Endothelial cell of umbilical vein (primary cell): ENCODE results near the gene ZNF516. TPM values are rescaled to one million over a fixed set of nuclear protein-coding genes. Genes with fewer than 3 reads are reported as not detected.

Experiments
- BruUV-seq: library from RNA; stranded (reverse); fragments of 400-500 nt; replicated peaks from 2 replicates; lab custom pipeline; 2021; lab: Mats Ljungman, UMichigan
- CTCF ChIA-PET: fragments of 300-600, 350-600 bp; sonication (Branson Sonifier 250); formaldehyde crosslinking; loops from one replicate; lab custom pipeline; 2021; ENCODE audit warnings: antibody characterized with exemption, inconsistent platforms; lab: Charles Lee
- POLR2A ChIA-PET: fragments of 300-600, 350-600 bp; sonication (Branson Sonifier 250); formaldehyde crosslinking; loops from one replicate; lab custom pipeline; 2021; ENCODE audit warnings: antibody characterized with exemption, inconsistent platforms; lab: Charles Lee
- DNase-seq: peaks from one replicate; pipeline ENCODE4 v3.0.0-alpha.2; 2011; ENCODE audit warnings: low read depth, low spot score
- FAIRE-seq: peaks from 2 replicates; lab custom pipeline; 2011; peaks lifted over from hg19 to GRCh38; lab: Jason Lieb, UNC
- H2AFZ ChIP-seq: 2 replicates; pipeline ENCODE4 v1.6.0; 2012; ENCODE audit warnings: low read depth, low read length, control low read depth, inconsistent platforms
- H3K27ac ChIP-seq: 2 replicates; pipeline ENCODE4 v1.5.1; 2011; ENCODE audit warnings: low read depth, mild to moderate bottlenecking, control low read depth, low read length, moderate library complexity; ENCODE audit not compliant: insufficient read depth
- H3K27me3 ChIP-seq, 2 experiments: 2 replicates each; pipeline versions ENCODE4 v1.6.0 to v1.6.1; 2011; ENCODE audit warnings: low read length in 2 of 2, mixed read lengths in 1 of 2; ENCODE audit not compliant: control insufficient read depth in 2 of 2, insufficient read depth in 2 of 2
- H3K36me3 ChIP-seq, 2 experiments: 2 replicates in 1 of 2; 3 replicates in 1 of 2; pipeline ENCODE4 v1.5.1; 2011; ENCODE audit warnings: low read length in 2 of 2, mild to moderate bottlenecking in 1 of 2, moderate library complexity in 1 of 2; ENCODE audit not compliant: control insufficient read depth in 2 of 2, insufficient read depth in 2 of 2; ENCODE audit errors: extremely low read depth in 1 of 2
- H3K4me1 ChIP-seq: 3 replicates; pipeline ENCODE4 v1.5.1; 2011; ENCODE audit warnings: mild to moderate bottlenecking, low read length; ENCODE audit not compliant: control insufficient read depth, insufficient read depth; ENCODE audit errors: extremely low read depth
- H3K4me2 ChIP-seq: 2 replicates; pipeline ENCODE4 v1.6.1; 2011; ENCODE audit warnings: low read length, control low read depth, mixed read lengths; ENCODE audit not compliant: insufficient read depth
- H3K4me3 ChIP-seq, 3 experiments: fragments of 200-600 bp in 1 of 3; sonication (generic), shearing (Covaris generic) in 1 of 3; replicated peaks in 1 of 3; 2 replicates each; pipeline ENCODE4 v1.5.1; 2011 to 2016; ENCODE audit warnings: control low read depth in 3 of 3, low read length in 3 of 3, mild to moderate bottlenecking in 2 of 3, inconsistent platforms in 1 of 3, low read depth in 1 of 3, moderate library complexity in 1 of 3; ENCODE audit not compliant: insufficient read depth in 1 of 3
- H3K79me2 ChIP-seq: 2 replicates; pipeline ENCODE4 v1.6.0; 2012; ENCODE audit warnings: low read length, inconsistent platforms; ENCODE audit not compliant: control insufficient read depth, insufficient read depth
- H3K9ac ChIP-seq: replicated peaks from 2 replicates; pipeline ENCODE3; 2011; ENCODE audit warnings: low read length, control low read depth; ENCODE audit not compliant: insufficient read depth; ENCODE audit errors: extremely low read depth
- H3K9me1 ChIP-seq: replicated peaks from 3 replicates; pipeline ENCODE4 v1.6.0; 2011; ENCODE audit warnings: mild to moderate bottlenecking, low read length; ENCODE audit not compliant: control insufficient read depth, insufficient read depth; ENCODE audit errors: extremely low read depth
- H3K9me3 ChIP-seq: replicated peaks from 2 replicates; pipeline ENCODE4 v1.5.1; 2012; ENCODE audit warnings: low read length, inconsistent platforms; ENCODE audit not compliant: control insufficient read depth, insufficient read depth
- H4K20me1 ChIP-seq: replicated peaks from 2 replicates; pipeline ENCODE3; 2011; ENCODE audit warnings: mild to moderate bottlenecking, low read length; ENCODE audit not compliant: control insufficient read depth, insufficient read depth; ENCODE audit errors: extremely low read depth
- EZH2 ChIP-seq: IDR thresholded peaks from 2 replicates; pipeline ENCODE4 v1.6.1; 2012; ENCODE audit warnings: borderline replicate concordance, low read depth, mild to moderate bottlenecking, moderate library complexity, low read length, inconsistent platforms; ENCODE audit not compliant: severe bottlenecking
- FOS ChIP-seq: IDR thresholded peaks from 2 replicates; pipeline ENCODE4 v1.6.1; 2011; ENCODE audit warnings: mild to moderate bottlenecking, low read length, moderate library complexity, borderline replicate concordance; ENCODE audit not compliant: insufficient read depth
- GATA2 ChIP-seq: IDR thresholded peaks from 2 replicates; pipeline ENCODE4 v1.7.0; 2011; ENCODE audit warnings: low read depth, mild to moderate bottlenecking, moderate library complexity, mixed read lengths, low read length; ENCODE audit not compliant: insufficient read length, insufficient read depth
- JUN ChIP-seq: IDR thresholded peaks from 2 replicates; pipeline ENCODE4 v1.6.1; 2011; ENCODE audit warnings: borderline replicate concordance, low read depth; ENCODE audit not compliant: insufficient read length, insufficient read depth
- MYC ChIP-seq: IDR thresholded peaks from one replicate; pipeline ENCODE4 v1.6.1; 2011; ENCODE audit warnings: mild to moderate bottlenecking, low read depth, low read length
- POLR2A ChIP-seq: IDR thresholded peaks from 2 replicates; pipeline ENCODE4 v1.6.1; 2012; ENCODE audit warnings: low read depth, mild to moderate bottlenecking, control low read depth, low read length
- POLR2AphosphoS5 ChIP-seq: IDR thresholded peaks from 2 replicates; pipeline ENCODE4 v1.6.1; 2012; ENCODE audit warnings: low read depth, mild to moderate bottlenecking, control low read depth, low read length, moderate library complexity; ENCODE audit not compliant: insufficient read depth
- dilution Hi-C: fragments of 300-500 bp; cut with MboI; formaldehyde crosslinking; loops from one replicate; pipeline ENCODE4 v1.15.0; 2019; ENCODE audit warnings: low sequenced_read_pairs; ENCODE audit not compliant: extremely low pct_ligation_motif_present
- intact Hi-C: fragments of 100-400 bp; cut with micrococcal nuclease; formaldehyde crosslinking; loops from one replicate; pipeline ENCODE4 v1.10.0; 2022
- polyA plus RNA-seq, 4 experiments: library from polyadenylated mRNA; depleted of rRNA in 3 of 4; stranded (reverse) in 3 of 4; unstranded in 1 of 4; fragments of >200 nt; gene quantifications; 2 replicates each; pipeline versions ENCODE4 v1.2.1 to v1.2.3, GENCODE V29; 2011 to 2012; ENCODE audit warnings: missing spikeins in 1 of 4
- total RNA-seq: library from RNA; stranded (reverse); gene quantifications from 2 replicates; pipeline ENCODE4 v1.2.3, GENCODE V29; 2021
- TF ChIP-seq, protein P1 (sequence below), 2 donors: IDR thresholded peaks; 1 replicate in 1 of 2; 2 replicates in 1 of 2; pipeline ENCODE4 v1.5.1; 2011; ENCODE audit warnings: low read length in 2 of 2, mild to moderate bottlenecking in 2 of 2, moderate library complexity in 2 of 2, control low read depth in 1 of 2, inconsistent platforms in 1 of 2, low read depth in 1 of 2; ENCODE audit not compliant: insufficient read depth in 1 of 2; ENCODE audit errors: extremely low read depth in 1 of 2
- TF ChIP-seq, protein P2 (sequence below): IDR thresholded peaks from 2 replicates; pipeline ENCODE4 v1.6.1; 2011; ENCODE audit not compliant: insufficient read depth, insufficient read length

ZNF516 gene
- total and polyA plus RNA-seq, 2 donors (not counting 3 experiments of a cell fraction or from before 2014, with no cell fraction given), result 3.6 to 19.1 TPM

DNA sequence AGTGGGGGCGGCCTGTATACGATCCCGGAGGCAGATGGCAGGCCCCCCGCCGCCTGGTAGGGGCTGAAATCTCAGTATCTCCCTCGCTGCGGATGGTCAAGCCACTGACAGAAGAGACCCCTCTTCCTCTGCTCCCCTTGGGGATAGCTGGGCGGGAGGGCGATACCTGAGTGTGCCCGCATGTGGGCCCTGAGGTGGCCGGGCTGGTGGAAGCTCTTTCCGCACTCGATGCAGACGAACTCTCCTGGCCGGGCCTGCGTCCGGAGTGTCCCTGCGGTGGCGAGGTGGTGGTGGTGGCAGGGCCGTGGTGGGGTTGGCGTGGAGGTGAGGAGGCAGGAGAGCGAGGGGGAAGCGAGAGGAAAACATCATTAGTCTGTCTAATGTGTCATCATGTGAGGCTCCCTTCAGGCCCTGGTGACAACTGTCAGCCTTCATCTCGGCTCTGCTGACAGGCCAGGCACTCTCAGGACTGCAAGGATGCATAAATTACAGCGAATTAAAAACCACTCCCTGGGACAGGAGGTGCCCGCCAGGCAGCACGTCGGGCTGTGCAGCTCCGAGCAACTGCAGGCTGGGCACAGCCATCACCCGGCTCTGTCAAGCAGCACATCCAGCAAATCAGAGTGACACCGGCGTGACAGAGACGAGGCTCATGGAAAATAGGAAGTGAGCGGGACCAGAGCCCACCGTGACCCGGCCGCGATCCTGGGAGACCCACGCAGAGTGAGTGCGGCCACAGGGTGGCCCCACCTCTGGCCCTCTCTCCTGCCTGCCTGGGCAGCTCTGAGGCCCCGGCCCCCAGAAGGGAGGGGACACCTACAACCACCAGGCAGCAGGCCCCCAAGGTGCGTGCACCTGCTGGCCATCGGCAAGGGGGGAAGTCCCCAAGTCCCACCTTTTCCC lies 123.5 kb downstream of the ZNF516 start:
- DNase-seq (no peak), FAIRE-seq (no peak)
- POLR2A ChIA-PET, result no interaction called here
- Histone ChIP-seq H3K9me3 (no peaks in the 10 kb centered on the region), H3K27ac (no peak overlapping the region), H4K20me1 (no peaks in the 10 kb centered on the region), H3K4me1 (no peaks in the 10 kb centered on the region), H3K9ac (no peak overlapping the region), H3K79me2 (no peaks in the 10 kb centered on the region), H3K27me3 (no peaks in the 10 kb centered on the region), H2AFZ (no peak overlapping the region), H3K9me1 (no peaks in the 10 kb centered on the region), H3K4me2 (no peak overlapping the region), H3K36me3 (no peaks in the 10 kb centered on the region), H3K4me3 (no peak overlapping the region)
- CTCF ChIA-PET, result no interaction called here
- TF ChIP-seq JUN (no peak), MYC (no peak), EZH2 (no peak), POLR2AphosphoS5 (no peak), FOS (no peak), GATA2 (no peak), POLR2A (no peak)
- TF ChIP-seq, protein P1, sequence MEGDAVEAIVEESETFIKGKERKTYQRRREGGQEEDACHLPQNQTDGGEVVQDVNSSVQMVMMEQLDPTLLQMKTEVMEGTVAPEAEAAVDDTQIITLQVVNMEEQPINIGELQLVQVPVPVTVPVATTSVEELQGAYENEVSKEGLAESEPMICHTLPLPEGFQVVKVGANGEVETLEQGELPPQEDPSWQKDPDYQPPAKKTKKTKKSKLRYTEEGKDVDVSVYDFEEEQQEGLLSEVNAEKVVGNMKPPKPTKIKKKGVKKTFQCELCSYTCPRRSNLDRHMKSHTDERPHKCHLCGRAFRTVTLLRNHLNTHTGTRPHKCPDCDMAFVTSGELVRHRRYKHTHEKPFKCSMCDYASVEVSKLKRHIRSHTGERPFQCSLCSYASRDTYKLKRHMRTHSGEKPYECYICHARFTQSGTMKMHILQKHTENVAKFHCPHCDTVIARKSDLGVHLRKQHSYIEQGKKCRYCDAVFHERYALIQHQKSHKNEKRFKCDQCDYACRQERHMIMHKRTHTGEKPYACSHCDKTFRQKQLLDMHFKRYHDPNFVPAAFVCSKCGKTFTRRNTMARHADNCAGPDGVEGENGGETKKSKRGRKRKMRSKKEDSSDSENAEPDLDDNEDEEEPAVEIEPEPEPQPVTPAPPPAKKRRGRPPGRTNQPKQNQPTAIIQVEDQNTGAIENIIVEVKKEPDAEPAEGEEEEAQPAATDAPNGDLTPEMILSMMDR (IDR thresholded peaks at IDR 0.05; ENCODE audit: extremely low read depth in 1 of 2, insufficient read depth in 1 of 2, low read depth in 1 of 2, low read length in 2 of 2), result no peak
- TF ChIP-seq, protein P2, sequence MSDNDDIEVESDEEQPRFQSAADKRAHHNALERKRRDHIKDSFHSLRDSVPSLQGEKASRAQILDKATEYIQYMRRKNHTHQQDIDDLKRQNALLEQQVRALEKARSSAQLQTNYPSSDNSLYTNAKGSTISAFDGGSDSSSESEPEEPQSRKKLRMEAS, result no peak
- intact Hi-C loops, result no loop called here
- BruUV-seq, result no TSS peak
- dilution Hi-C loops, result no loop called here
